HG03342 (cell line): Measurements from ENCODE around the gene KIF5A.
"Not testable (repeated sequence)": the region's sequence is repeated elsewhere in the genome, so short reads cannot be mapped to it uniquely, and the experiment has no call there.

Experiments
- ATAC-seq: cut with Tn5 transposase; IDR thresholded peaks from one replicate; pipeline ENCODE4 v1.9.1; 2021; ENCODE audit warnings: mild to moderate bottlenecking, moderate library complexity; ENCODE audit not compliant: unreplicated experiment

KIF5A gene

GRCh38 chr12:57549909-57550640, at the start of gene KIF5A:
TSS of gene KIF5A (plus strand) at chr12:57550044. CDS start at chr12:57550272, 228 bp downstream.
- ATAC-seq = peak; percentile 31

GRCh38 chr12:57500213-57500612, 49.6 kb upstream of the KIF5A start:
- no peak for ATAC-seq

- not testable (repeated sequence) for ATAC-seq
Observed at GRCh38 chr12:57502311-57502969, 47.4 kb upstream of the KIF5A start.

GRCh38 chr12:57506541-57506940, 43.3 kb upstream of the KIF5A start:
- not testable (repeated sequence) for ATAC-seq

GRCh38 chr12:57507796-57508195, 42.0 kb upstream of the KIF5A start:
- not testable (repeated sequence) for ATAC-seq

GRCh38 chr12:57511161-57511560, 38.7 kb upstream of the KIF5A start:
- no peak for ATAC-seq

- no peak for ATAC-seq
Observed at GRCh38 chr12:57511588-57512325, 38.1 kb upstream of the KIF5A start.

GRCh38 chr12:57512665-57513064, 37.2 kb upstream of the KIF5A start:
- no peak for ATAC-seq

- ATAC-seq = no peak
Observed at GRCh38 chr12:57513266-57513665, 36.6 kb upstream of the KIF5A start.

- ATAC-seq = not testable (repeated sequence)
Observed at GRCh38 chr12:57513677-57514076, 36.2 kb upstream of the KIF5A start.

- not testable (repeated sequence) for ATAC-seq
Observed at GRCh38 chr12:57514246-57514645, 35.6 kb upstream of the KIF5A start.

GRCh38 chr12:57514720-57515407, 35.0 kb upstream of the KIF5A start:
- ATAC-seq = no peak

GRCh38 chr12:57515408-57515933, 34.4 kb upstream of the KIF5A start:
- ATAC-seq = no peak

GRCh38 chr12:57515934-57516541, 33.8 kb upstream of the KIF5A start:
- no peak for ATAC-seq

GRCh38 chr12:57516617-57517153, 33.2 kb upstream of the KIF5A start:
- no peak for ATAC-seq

- ATAC-seq = no peak
Observed at GRCh38 chr12:57517187-57517586, 32.7 kb upstream of the KIF5A start.

- ATAC-seq = not testable (repeated sequence)
Observed at GRCh38 chr12:57517718-57518117, 32.1 kb upstream of the KIF5A start.

GRCh38 chr12:57518176-57518919, 31.5 kb upstream of the KIF5A start:
- ATAC-seq = no peak
